Tibial nerve (tissue), 4 donors: ENCODE data around the gene CCDC148.

Source experiments
- EP300 ChIP-seq, 2 donors: sonication (generic); formaldehyde crosslinking; IDR thresholded peaks; one replicate each; pipeline ENCODE4 v1.6.1; 2017; ENCODE audit warnings: antibody characterized with exemption in 2 of 2, mild to moderate bottlenecking in 1 of 2
- POLR2A ChIP-seq, 2 donors: fragments of 450-650 bp; IDR thresholded peaks; one replicate each; pipeline ENCODE4 v1.6.1; 2017; ENCODE audit warnings: antibody characterized with exemption in 2 of 2, mild to moderate bottlenecking in 2 of 2, moderate library complexity in 2 of 2
- TF ChIP-seq, protein P1 (sequence below), 5 experiments: fragments of 200-600 bp in 3 of 5; fragments of 450-650 bp in 2 of 5; sonication (generic) in 3 of 5; IDR thresholded peaks; one replicate each; pipeline ENCODE4 v1.5.1; 2016 to 2019; ENCODE audit warnings: antibody characterized with exemption in 5 of 5, mild to moderate bottlenecking in 3 of 5, moderate library complexity in 2 of 5

DNA sequence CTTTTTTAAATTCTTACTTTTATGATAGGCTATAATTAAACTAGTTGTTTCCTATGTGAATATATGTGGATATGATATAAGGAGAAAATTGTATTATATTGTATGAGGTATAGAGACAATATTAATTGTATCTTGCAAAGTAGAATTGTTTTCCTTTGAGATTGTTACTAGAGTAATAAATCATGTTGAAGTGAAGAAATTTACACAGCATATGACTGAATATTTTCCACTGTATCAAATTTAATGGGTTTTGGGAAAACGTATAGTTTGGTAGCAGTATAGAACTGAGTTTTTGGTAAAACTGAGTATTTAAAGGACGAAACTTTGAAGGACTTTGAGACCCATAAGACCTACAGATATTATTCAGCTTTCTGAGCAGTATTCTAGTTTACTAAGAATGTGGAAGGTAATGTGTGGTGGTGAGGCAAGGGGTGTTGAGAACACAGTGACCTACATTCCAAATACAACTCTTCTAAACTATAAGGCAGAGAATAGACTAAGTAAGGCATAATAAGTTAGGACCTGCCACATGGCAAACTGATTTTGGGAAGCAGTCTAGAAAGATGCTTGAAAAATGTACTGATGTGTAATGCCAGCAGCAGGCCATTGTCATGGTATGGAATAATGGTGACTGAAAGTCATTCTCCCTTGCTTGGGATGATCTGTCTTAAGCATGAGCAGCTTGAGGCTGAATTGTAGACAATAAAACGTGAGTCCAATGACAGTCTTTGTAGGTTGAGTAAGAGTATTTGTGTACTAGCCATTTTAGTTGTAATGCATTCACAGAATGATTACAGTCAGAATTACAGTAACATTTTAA is 29.8 kb upstream of the CCDC148 start:
- TF ChIP-seq, protein P1, sequence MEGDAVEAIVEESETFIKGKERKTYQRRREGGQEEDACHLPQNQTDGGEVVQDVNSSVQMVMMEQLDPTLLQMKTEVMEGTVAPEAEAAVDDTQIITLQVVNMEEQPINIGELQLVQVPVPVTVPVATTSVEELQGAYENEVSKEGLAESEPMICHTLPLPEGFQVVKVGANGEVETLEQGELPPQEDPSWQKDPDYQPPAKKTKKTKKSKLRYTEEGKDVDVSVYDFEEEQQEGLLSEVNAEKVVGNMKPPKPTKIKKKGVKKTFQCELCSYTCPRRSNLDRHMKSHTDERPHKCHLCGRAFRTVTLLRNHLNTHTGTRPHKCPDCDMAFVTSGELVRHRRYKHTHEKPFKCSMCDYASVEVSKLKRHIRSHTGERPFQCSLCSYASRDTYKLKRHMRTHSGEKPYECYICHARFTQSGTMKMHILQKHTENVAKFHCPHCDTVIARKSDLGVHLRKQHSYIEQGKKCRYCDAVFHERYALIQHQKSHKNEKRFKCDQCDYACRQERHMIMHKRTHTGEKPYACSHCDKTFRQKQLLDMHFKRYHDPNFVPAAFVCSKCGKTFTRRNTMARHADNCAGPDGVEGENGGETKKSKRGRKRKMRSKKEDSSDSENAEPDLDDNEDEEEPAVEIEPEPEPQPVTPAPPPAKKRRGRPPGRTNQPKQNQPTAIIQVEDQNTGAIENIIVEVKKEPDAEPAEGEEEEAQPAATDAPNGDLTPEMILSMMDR (IDR thresholded peaks at IDR 0.05): no peak
- TF ChIP-seq POLR2A (IDR thresholded peaks at IDR 0.05) (no peak), EP300 (IDR thresholded peaks at IDR 0.05) (no peak)
